Iris pigment epithelial cell (primary cell): ENCODE data around the gene RNASE7.

Source experiments
- DNase-seq: peaks from one replicate; pipeline ENCODE4 v3.0.0-alpha.2; 2011; ENCODE audit warnings: low read depth

Gene RNASE7

GRCh38 chr14:21088687-21089086 lies 46.5 kb downstream of the RNASE7 start:
- DNase-seq, result no peak

- no peak for DNase-seq
Observed at GRCh38 chr14:21089271-21089670, 47.1 kb downstream of the RNASE7 start.

- DNase-seq, result no peak
Observed at GRCh38 chr14:21089877-21090193, 47.7 kb downstream of the RNASE7 start.

GRCh38 chr14:21090194-21090939 lies 48.2 kb downstream of the RNASE7 start:
- DNase-seq, result no peak

- no peak for DNase-seq
Observed at GRCh38 chr14:21090940-21091663, 48.9 kb downstream of the RNASE7 start.

- DNase-seq, result no peak
Observed at GRCh38 chr14:21091821-21092272, 49.7 kb downstream of the RNASE7 start.

GRCh38 chr14:21092273-21093011 lies 50.3 kb downstream of the RNASE7 start:
- DNase-seq, result peak; percentile 57

GRCh38 chr14:21093018-21093417 lies 50.9 kb downstream of the RNASE7 start:
- DNase-seq, result no peak
